Caco-2 (cell line): ENCODE results near the gene PCDHGC4. TPM values are rescaled to one million over a fixed set of nuclear protein-coding genes. Genes with fewer than 3 reads are reported as not detected.

ENCODE experiments used
- Bru-seq: library from RNA; stranded (reverse); fragments of 400-500 nt; gene quantifications from one replicate; lab custom pipeline; 2021; lab: Mats Ljungman, UMichigan
- BruChase-seq, 2 experiments: library from RNA; stranded (reverse); fragments of 400-500 nt; gene quantifications; one replicate each; lab custom pipeline; 2021; lab: Mats Ljungman, UMichigan
- BruUV-seq: library from RNA; stranded (reverse); fragments of 400-500 nt; replicated peaks from 2 replicates; lab custom pipeline; 2021; lab: Mats Ljungman, UMichigan
- CTCF ChIA-PET: fragments of 300-600 bp; sonication (Branson Sonifier 250); formaldehyde crosslinking; loops from one replicate; lab custom pipeline; 2022; ENCODE audit warnings: antibody characterized with exemption; lab: Charles Lee
- POLR2A ChIA-PET: fragments of 300-600 bp; sonication (Branson Sonifier 250); formaldehyde crosslinking; loops from one replicate; lab custom pipeline; 2022; ENCODE audit warnings: antibody characterized with exemption; lab: Charles Lee
- DNase-seq, 2 experiments: peaks; one replicate each; pipeline versions ENCODE4 v3.0.0 to v3.0.0-alpha.2; 2020 to 2022
- H3K27me3 ChIP-seq: replicated peaks from 2 replicates; pipeline ENCODE4 v1.6.0; 2011; ENCODE audit warnings: low read length; ENCODE audit not compliant: control insufficient read depth, insufficient read depth
- H3K36me3 ChIP-seq: 2 replicates; pipeline ENCODE4 v1.5.1; 2011; ENCODE audit warnings: low read length; ENCODE audit not compliant: control insufficient read depth, insufficient read depth
- H3K4me1 ChIP-seq: fragments of 250-450 bp; sonication (Bioruptor Pico); 2 replicates; pipeline ENCODE4 v1.5.1; 2020; ENCODE audit warnings: mild to moderate bottlenecking
- H3K4me3 ChIP-seq: 2 replicates; pipeline ENCODE4 v1.5.1; 2011; ENCODE audit warnings: low read depth, mild to moderate bottlenecking, control low read depth, low read length
- H3K9me3 ChIP-seq: fragments of 250-450 bp; sonication (Bioruptor Pico); 2 replicates; pipeline ENCODE4 v1.5.1; 2020; ENCODE audit warnings: mild to moderate bottlenecking, moderate library complexity
- H3K27ac Mint-ChIP-seq: one replicate; pipeline ENCODE4 v1.8.0; 2022; ENCODE audit warnings: mixed read lengths; ENCODE audit not compliant: unreplicated experiment
- H3K27me3 Mint-ChIP-seq: one replicate; pipeline ENCODE4 v1.8.0; 2022; ENCODE audit warnings: mixed read lengths; ENCODE audit not compliant: insufficient read depth, unreplicated experiment
- H3K36me3 Mint-ChIP-seq: one replicate; pipeline ENCODE4 v1.8.0; 2022; ENCODE audit warnings: mild to moderate bottlenecking, mixed read lengths; ENCODE audit not compliant: insufficient read depth, unreplicated experiment
- H3K4me1 Mint-ChIP-seq: one replicate; pipeline ENCODE4 v1.8.0; 2022; ENCODE audit warnings: low read depth, mixed read lengths; ENCODE audit not compliant: unreplicated experiment
- H3K4me3 Mint-ChIP-seq: one replicate; pipeline ENCODE4 v1.8.0; 2022; ENCODE audit warnings: mild to moderate bottlenecking, moderate library complexity, mixed read lengths; ENCODE audit not compliant: unreplicated experiment
- H3K9me3 Mint-ChIP-seq: one replicate; pipeline ENCODE4 v1.8.0; 2022; ENCODE audit warnings: mixed read lengths; ENCODE audit not compliant: unreplicated experiment
- intact Hi-C: fragments of 100-400 bp; cut with micrococcal nuclease; formaldehyde crosslinking; loops from one replicate; pipeline ENCODE4 v1.10.0; 2022; ENCODE audit not compliant: unreplicated experiment
- long read RNA-seq: library from polyadenylated mRNA; stranded (forward); transcript quantifications from one replicate; pipeline ENCODE4 v2.0.0, GENCODE V29; 2022
- total RNA-seq: library from RNA; stranded (reverse); gene quantifications from 2 replicates; pipeline ENCODE4 v1.2.3, GENCODE V29; 2022
- TF ChIP-seq, protein P1 (sequence below), 2 experiments: fragments of 200-600 bp in 1 of 2; IDR thresholded peaks; 1 replicate in 1 of 2; 2 replicates in 1 of 2; pipeline versions ENCODE4 v1.5.1 to v1.8.0; 2011 to 2022; ENCODE audit warnings: antibody characterized with exemption in 1 of 2, control low read depth in 1 of 2, inconsistent platforms in 1 of 2, low read depth in 1 of 2, low read length in 1 of 2, mild to moderate bottlenecking in 1 of 2, moderate library complexity in 1 of 2; ENCODE audit not compliant: insufficient read depth in 1 of 2, severe bottlenecking in 1 of 2, unreplicated experiment in 1 of 2

Gene PCDHGC4
- total RNA-seq (0.28 and 0.39 TPM in 2 replicates), Bru-seq, nascent RNA (percentile 37 among the genes with signal in this experiment), BruChase-seq, experiment 1, labeled RNA remaining after a 2-hour chase (percentile 41 among the genes with signal in this experiment), BruChase-seq, experiment 2, labeled RNA remaining after a 6-hour chase (percentile 23 among the genes with signal in this experiment)
- long read RNA-seq = 0 reads

DNA sequence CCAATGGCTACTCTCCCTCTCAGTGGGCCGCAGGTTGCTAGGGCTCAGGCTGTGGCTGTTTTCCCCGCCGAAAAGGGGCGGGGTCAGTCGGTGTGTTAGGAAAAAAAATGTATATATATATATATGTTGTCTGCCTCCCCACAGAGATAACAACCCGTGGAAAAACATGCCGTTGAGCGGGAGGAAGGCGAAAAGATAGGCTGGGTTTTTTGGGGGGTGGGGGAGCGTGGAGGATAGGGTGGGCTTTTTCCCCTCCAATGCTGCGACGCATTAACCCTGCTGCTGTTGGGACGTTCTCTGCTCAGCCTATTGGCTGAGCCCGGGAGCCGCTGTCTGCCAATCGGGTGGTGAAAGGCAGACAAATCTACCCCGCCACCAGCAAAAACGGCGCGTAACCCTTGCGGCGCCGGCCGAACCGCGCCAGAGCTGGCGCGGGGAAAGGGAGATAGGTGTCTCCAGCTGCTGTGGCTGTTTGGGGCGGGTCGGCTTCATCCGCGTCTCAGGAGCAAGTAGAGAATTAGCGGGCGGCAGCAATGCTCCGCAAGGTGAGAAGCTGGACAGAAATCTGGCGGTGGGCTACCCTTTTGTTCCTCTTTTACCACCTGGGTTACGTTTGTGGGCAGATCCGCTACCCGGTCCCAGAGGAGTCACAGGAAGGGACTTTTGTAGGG, at the start of gene PCDHGC4:
TSS of gene PCDHGC4 (plus strand) at position 390 of the 671 bp plus-strand sequence. CDS start at position 534, 144 bp downstream.
- ChIA-PET CTCF (no interaction called here), POLR2A (no interaction called here)
- Histone ChIP-seq H3K36me3 (no peaks in the 10 kb centered on the region), H3K9me3 (no peaks in the 10 kb centered on the region), H3K4me1 (no peaks in the 10 kb centered on the region), H3K27me3 (no peaks in the 10 kb centered on the region), H3K4me3 (no peak within 1 kb of the TSS)
- TF ChIP-seq, protein P1, sequence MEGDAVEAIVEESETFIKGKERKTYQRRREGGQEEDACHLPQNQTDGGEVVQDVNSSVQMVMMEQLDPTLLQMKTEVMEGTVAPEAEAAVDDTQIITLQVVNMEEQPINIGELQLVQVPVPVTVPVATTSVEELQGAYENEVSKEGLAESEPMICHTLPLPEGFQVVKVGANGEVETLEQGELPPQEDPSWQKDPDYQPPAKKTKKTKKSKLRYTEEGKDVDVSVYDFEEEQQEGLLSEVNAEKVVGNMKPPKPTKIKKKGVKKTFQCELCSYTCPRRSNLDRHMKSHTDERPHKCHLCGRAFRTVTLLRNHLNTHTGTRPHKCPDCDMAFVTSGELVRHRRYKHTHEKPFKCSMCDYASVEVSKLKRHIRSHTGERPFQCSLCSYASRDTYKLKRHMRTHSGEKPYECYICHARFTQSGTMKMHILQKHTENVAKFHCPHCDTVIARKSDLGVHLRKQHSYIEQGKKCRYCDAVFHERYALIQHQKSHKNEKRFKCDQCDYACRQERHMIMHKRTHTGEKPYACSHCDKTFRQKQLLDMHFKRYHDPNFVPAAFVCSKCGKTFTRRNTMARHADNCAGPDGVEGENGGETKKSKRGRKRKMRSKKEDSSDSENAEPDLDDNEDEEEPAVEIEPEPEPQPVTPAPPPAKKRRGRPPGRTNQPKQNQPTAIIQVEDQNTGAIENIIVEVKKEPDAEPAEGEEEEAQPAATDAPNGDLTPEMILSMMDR (IDR thresholded peaks at IDR 0.05; ENCODE audit: insufficient read depth in 1 of 2, low read depth in 1 of 2, low read length in 1 of 2, severe bottlenecking in 1 of 2, unreplicated experiment in 1 of 2) = no peak
- Mint-ChIP-seq H3K36me3 (no peaks in the 10 kb centered on the region), H3K27me3 (no peaks in the 10 kb centered on the region), H3K27ac (no peak within 1 kb of the TSS), H3K4me1 (no peaks in the 10 kb centered on the region), H3K9me3 (no peaks in the 10 kb centered on the region), H3K4me3 (no peak within 1 kb of the TSS)
- intact Hi-C loops = no loop called here
- DNase-seq = no peak
- BruUV-seq = no TSS peak

DNA sequence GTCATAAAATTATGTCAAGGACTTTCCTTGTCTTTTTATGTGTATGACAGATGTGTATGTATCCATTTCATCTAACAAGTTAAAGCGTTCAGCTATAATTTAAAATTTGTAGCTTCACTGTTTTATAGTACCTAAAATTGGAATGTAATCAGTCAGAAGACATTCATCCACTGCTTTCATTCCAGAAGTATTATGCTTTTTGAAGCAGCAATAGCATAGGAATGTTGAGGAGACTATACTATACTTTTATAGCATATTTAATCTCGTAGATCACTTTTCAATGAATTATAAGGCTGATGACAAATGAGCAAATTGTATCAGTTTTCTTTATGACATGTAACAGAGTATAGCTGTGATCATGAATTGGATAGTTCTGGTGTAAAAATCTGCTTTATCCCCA, 47.6 kb upstream of the PCDHGC4 start:
- Mint-ChIP-seq H3K4me1 (no peaks in the 10 kb centered on the region), H3K9me3 (peaks cover 26% of the 10 kb centered on the region), H3K36me3 (peaks cover 7% of the 10 kb centered on the region), H3K27ac (no peak overlapping the region), H3K27me3 (no peaks in the 10 kb centered on the region), H3K4me3 (no peak overlapping the region)
- no peak overlapping the region for H3K4me3 ChIP-seq
- intact Hi-C loops = no loop called here
- ChIA-PET CTCF (no interaction called here), POLR2A (no interaction called here)
- H3K9me3 ChIP-seq = no peaks in the 10 kb centered on the region
- no peak for DNase-seq
- TF ChIP-seq, protein P1 (IDR thresholded peaks at IDR 0.05; ENCODE audit: insufficient read depth in 1 of 2, low read depth in 1 of 2, low read length in 1 of 2, severe bottlenecking in 1 of 2, unreplicated experiment in 1 of 2) = no peak
- BruUV-seq = no TSS peak
- H3K27me3 ChIP-seq = no peaks in the 10 kb centered on the region
- H3K4me1 ChIP-seq = no peaks in the 10 kb centered on the region
- H3K36me3 ChIP-seq = no peaks in the 10 kb centered on the region

DNA sequence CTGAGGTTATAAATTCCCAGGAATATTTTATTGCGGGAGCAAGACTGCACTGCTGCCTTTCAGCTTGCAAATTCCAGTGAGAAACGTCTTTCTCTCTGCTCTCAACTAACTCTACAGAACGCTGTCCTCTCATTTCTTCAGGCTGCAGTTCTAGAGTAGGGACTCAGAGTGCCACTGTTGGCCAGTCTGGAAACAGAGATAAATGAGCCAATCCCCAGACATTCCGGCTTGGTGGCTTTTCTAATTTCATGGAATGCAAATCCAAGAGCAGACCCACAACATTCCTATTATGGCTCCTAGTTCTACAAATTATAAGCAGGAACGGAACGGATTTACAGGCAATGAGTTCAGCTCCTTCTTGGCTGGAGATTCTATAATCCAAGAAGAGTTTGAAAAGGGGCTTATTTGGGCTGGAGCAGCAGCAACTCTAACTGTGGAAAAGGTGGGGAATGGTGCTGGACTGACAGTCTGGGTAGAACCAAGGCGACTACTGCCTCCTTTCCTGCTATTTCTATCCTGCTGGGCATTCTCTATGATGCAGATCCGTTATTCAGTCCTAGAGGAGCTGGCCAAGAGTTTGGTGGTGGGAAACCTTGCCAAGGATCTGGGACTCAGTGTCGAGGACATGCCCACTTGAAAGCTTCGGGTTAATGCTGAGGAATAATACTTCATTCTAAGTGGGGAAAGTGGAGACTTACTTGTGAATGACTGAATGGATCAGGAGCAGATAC, 45.3 kb upstream of the PCDHGC4 start:
- TF ChIP-seq, protein P1 (IDR thresholded peaks at IDR 0.05; ENCODE audit: insufficient read depth in 1 of 2, low read depth in 1 of 2, low read length in 1 of 2, severe bottlenecking in 1 of 2, unreplicated experiment in 1 of 2) = no peak
- Histone ChIP-seq H3K36me3 (no peaks in the 10 kb centered on the region), H3K27me3 (no peaks in the 10 kb centered on the region), H3K4me1 (no peaks in the 10 kb centered on the region), H3K9me3 (no peaks in the 10 kb centered on the region; the same call in 1 of the 2 replicates), H3K4me3 (no peak overlapping the region)
- Mint-ChIP-seq H3K36me3 (no peaks in the 10 kb centered on the region), H3K4me1 (no peaks in the 10 kb centered on the region), H3K27ac (no peak overlapping the region), H3K27me3 (no peaks in the 10 kb centered on the region), H3K4me3 (no peak overlapping the region), H3K9me3 (peaks cover 24% of the 10 kb centered on the region)
- no TSS peak for BruUV-seq
- POLR2A ChIA-PET = no interaction called here
- CTCF ChIA-PET = no interaction called here
- intact Hi-C loops = no loop called here
- peak in 1 of 2 experiments; percentile 24 for DNase-seq
